ENCODE measurements around the gene CHST8. TPM values are rescaled to one million over a fixed set of nuclear protein-coding genes. Genes with fewer than 3 reads are reported as not detected.

CHST8 gene
- polyA plus RNA-seq, 3 donors: not detected

GRCh38 chr19:33734913-33735312 is 113.2 kb downstream of the CHST8 start:
- WGBS (ENCODE audit: insufficient coverage): 75% methylated on average over 2 of the region's 3 CpGs
- Histone ChIP-seq H2AFZ (ENCODE audit: insufficient read depth, low read depth, low read length, poor library complexity, severe bottlenecking) (no peak overlapping the region), H3K27ac (ENCODE audit: low read depth in 1 of 2, low read length in 2 of 2) (no peak overlapping the region), H3K79me2 (ENCODE audit: insufficient read depth, low read length) (no peaks in the 10 kb centered on the region), H3K4me3 (replicated peaks in 1 of 3; ENCODE audit: low read depth in 2 of 3, low read length in 3 of 3) (no peak overlapping the region), H3K4me2 (replicated peaks; ENCODE audit: extremely low read depth, low read length, poor library complexity, severe bottlenecking) (no peak overlapping the region), H3K27me3 (ENCODE audit: control insufficient read depth in 2 of 2, insufficient read depth in 2 of 2, low read length in 2 of 2) (no peaks in the 10 kb centered on the region), H3K36me3 (replicated peaks in 1 of 2; ENCODE audit: control insufficient read depth in 1 of 2, insufficient read depth in 2 of 2, low read length in 2 of 2) (no peaks in the 10 kb centered on the region), H3K4me1 (ENCODE audit: control insufficient read depth in 1 of 2, insufficient read depth in 2 of 2, low read length in 2 of 2) (no peaks in the 10 kb centered on the region), H3K9me3 (replicated peaks in 1 of 2; ENCODE audit: control insufficient read depth in 1 of 2, insufficient read depth in 1 of 2, low read length in 2 of 2) (no peaks in the 10 kb centered on the region), H4K20me1 (ENCODE audit: insufficient read depth, low read length) (no peaks in the 10 kb centered on the region), H3K9ac (ENCODE audit: insufficient read depth, low read length, poor library complexity, severe bottlenecking) (no peak overlapping the region)
- intact Hi-C loops (cut with micrococcal nuclease): no loop called here
- no peak for DNase-seq
- H3K4me3 Mint-ChIP-seq: no peak overlapping the region
- peaks cover 0 to 12% (median 2%) of the 10 kb centered on the region in 7 donors for H3K9me3 Mint-ChIP-seq
- no peaks in the 10 kb centered on the region for H3K4me1 Mint-ChIP-seq
- peaks cover 2 to 9% (median 5%) of the 10 kb centered on the region in 3 donors for H3K27me3 Mint-ChIP-seq (ENCODE audit: low read depth in 3 of 3)
- no peaks in the 10 kb centered on the region for H3K36me3 Mint-ChIP-seq
- TF ChIP-seq CTCF (IDR thresholded peaks at IDR 0.05): no peak
- no peak overlapping the region for H3K27ac Mint-ChIP-seq

GRCh38 chr19:33736158-33736557 is 114.4 kb downstream of the CHST8 start:
- H3K9ac ChIP-seq (ENCODE audit: insufficient read depth, low read length, poor library complexity, severe bottlenecking): no peak overlapping the region
- H3K4me2 ChIP-seq (replicated peaks; ENCODE audit: extremely low read depth, low read length, poor library complexity, severe bottlenecking): no peak overlapping the region
- no peak overlapping the region for H3K4me3 ChIP-seq (replicated peaks in 1 of 3; ENCODE audit: low read depth in 2 of 3, low read length in 3 of 3)
- no peaks in the 10 kb centered on the region for H3K4me1 ChIP-seq (ENCODE audit: control insufficient read depth in 1 of 2, insufficient read depth in 2 of 2, low read length in 2 of 2)
- Mint-ChIP-seq H3K4me3 (no peak overlapping the region), H3K27me3 (ENCODE audit: low read depth in 3 of 3) (peaks cover 2 to 9% (median 5%) of the 10 kb centered on the region in 3 donors), H3K4me1 (no peaks in the 10 kb centered on the region), H3K27ac (no peak overlapping the region), H3K9me3 (peaks cover 0 to 12% (median 2%) of the 10 kb centered on the region in 7 donors), H3K36me3 (no peaks in the 10 kb centered on the region)
- no peak for DNase-seq
- H3K27ac ChIP-seq (ENCODE audit: low read depth in 1 of 2, low read length in 2 of 2): no peak overlapping the region
- H3K9me3 ChIP-seq (replicated peaks in 1 of 2; ENCODE audit: control insufficient read depth in 1 of 2, insufficient read depth in 1 of 2, low read length in 2 of 2): no peaks in the 10 kb centered on the region
- TF ChIP-seq CTCF (IDR thresholded peaks at IDR 0.05): no peak
- intact Hi-C loops (cut with micrococcal nuclease): no loop called here
- no peaks in the 10 kb centered on the region for H3K79me2 ChIP-seq (ENCODE audit: insufficient read depth, low read length)
- no peak overlapping the region for H2AFZ ChIP-seq (ENCODE audit: insufficient read depth, low read depth, low read length, poor library complexity, severe bottlenecking)
- 64% methylated on average over 6 of the region's 6 CpGs for WGBS (ENCODE audit: insufficient coverage)
- no peaks in the 10 kb centered on the region for H3K36me3 ChIP-seq (replicated peaks in 1 of 2; ENCODE audit: control insufficient read depth in 1 of 2, insufficient read depth in 2 of 2, low read length in 2 of 2)
- H3K27me3 ChIP-seq (ENCODE audit: control insufficient read depth in 2 of 2, insufficient read depth in 2 of 2, low read length in 2 of 2): no peaks in the 10 kb centered on the region
- no peaks in the 10 kb centered on the region for H4K20me1 ChIP-seq (ENCODE audit: insufficient read depth, low read length)

All from CD14-positive monocyte (primary cell).